Fibroblast of mammary gland (primary cell): Measurements from ENCODE around the gene GRPR.
"Not testable (repeated sequence)": the region's sequence is repeated elsewhere in the genome, so short reads cannot be mapped to it uniquely, and the experiment has no call there.

Source experiments
- DNase-seq: peaks from one replicate; pipeline ENCODE4 v3.0.0-alpha.2; 2010; ENCODE audit warnings: low read depth
- H3K4me3 ChIP-seq: 2 replicates; pipeline ENCODE4 v1.5.1; 2011; ENCODE audit warnings: low read depth, mild to moderate bottlenecking, low read length, moderate library complexity; ENCODE audit not compliant: control insufficient read depth
- CTCF ChIP-seq: conservative IDR thresholded peaks from 2 replicates; pipeline ENCODE4 v1.5.1; 2011; ENCODE audit warnings: low read depth, low read length, inconsistent platforms; ENCODE audit not compliant: control insufficient read depth, insufficient read depth

Gene GRPR

GRCh38 chrX:16141422-16142245 is 18.3 kb downstream of the GRPR start:
- H3K4me3 ChIP-seq, result no peak overlapping the region
- no peak for DNase-seq
- no peak for TF ChIP-seq CTCF

GRCh38 chrX:16142246-16142558 is 18.8 kb downstream of the GRPR start:
- no peak for TF ChIP-seq CTCF
- DNase-seq, result no peak

GRCh38 chrX:16143968-16144367 is 20.6 kb downstream of the GRPR start:
- DNase-seq, result no peak

More at GRCh38 chrX:16142246-16142558, 18.8 kb downstream of the GRPR start:
- no peak overlapping the region for H3K4me3 ChIP-seq

GRCh38 chrX:16144420-16144819 is 21.1 kb downstream of the GRPR start:
- no peak overlapping the region for H3K4me3 ChIP-seq
- DNase-seq, result peak; percentile 4
- TF ChIP-seq CTCF, result no peak

More at GRCh38 chrX:16143968-16144367, 20.6 kb downstream of the GRPR start:
- TF ChIP-seq CTCF, result no peak
- no peak overlapping the region for H3K4me3 ChIP-seq

GRCh38 chrX:16145093-16145492 is 21.7 kb downstream of the GRPR start:
- not testable (repeated sequence) for DNase-seq, H3K4me3 ChIP-seq

GRCh38 chrX:16145656-16146055 is 22.3 kb downstream of the GRPR start:
- DNase-seq, result no peak
- no peak overlapping the region for H3K4me3 ChIP-seq
- no peak for TF ChIP-seq CTCF

GRCh38 chrX:16148896-16149295 is 25.5 kb downstream of the GRPR start:
- no peak for TF ChIP-seq CTCF
- H3K4me3 ChIP-seq, result no peak overlapping the region
- peak; percentile 1 for DNase-seq
